HCT116 (cell line): Measurements from ENCODE around the gene COPS3. TPM values are rescaled to one million over a fixed set of nuclear protein-coding genes. Genes with fewer than 3 reads are reported as not detected.

ENCODE experiments used
- ATAC-seq: fragments of 200-7000 bp; cut with Tn5 transposase; 2 replicates; pipeline ENCODE4 v1.9.1; 2020; ENCODE audit warnings: mild to moderate bottlenecking, moderate library complexity
- BruUV-seq: library from RNA; stranded (reverse); fragments of 400-500 nt; replicated peaks from 2 replicates; lab custom pipeline; 2021; lab: Mats Ljungman, UMichigan
- CTCF ChIA-PET: fragments of 300-600 bp; sonication (Branson Sonifier 250); formaldehyde crosslinking; loops from one replicate; lab custom pipeline; 2021; ENCODE audit warnings: antibody characterized with exemption; lab: Charles Lee
- POLR2A ChIA-PET: fragments of 300-600, 350-600 bp; sonication (Branson Sonifier 250); formaldehyde crosslinking; loops from one replicate; lab custom pipeline; 2021; ENCODE audit warnings: antibody characterized with exemption; lab: Charles Lee
- RAD21 ChIA-PET, 2 experiments: fragments of 300-600 bp; sonication (Branson Sonifier 250); formaldehyde crosslinking; loops; one replicate each; lab custom pipeline; 2023; ENCODE audit warnings: low total read pairs in 2 of 2; ENCODE audit not compliant: uncharacterized antibody in 2 of 2, unreplicated experiment in 2 of 2, low non-redundant PET in 1 of 2; lab: Charles Lee
- DNase-seq: peaks from one replicate; pipeline ENCODE4 v3.0.0-alpha.2; 2010; ENCODE audit warnings: low read depth, low spot score
- H2AFZ ChIP-seq: fragments of 200-600 bp; shearing (Covaris generic), sonication (generic); 2 replicates; pipeline ENCODE4 v1.6.1; 2017; ENCODE audit warnings: low read depth, mixed run types, mixed read lengths, antibody characterized with exemption, low read length; ENCODE audit not compliant: poor library complexity, severe bottlenecking
- H3K27ac ChIP-seq: 2 replicates; pipeline ENCODE4 v1.5.1; 2012; ENCODE audit warnings: low read depth, low read length
- H3K27me3 ChIP-seq: fragments of 200-600 bp; sonication (generic); 2 replicates; pipeline ENCODE4 v1.6.1; 2016; ENCODE audit warnings: mixed run types, low read length, mixed read lengths; ENCODE audit not compliant: insufficient read depth
- H3K36me3 ChIP-seq, 2 experiments: fragments of 200-500 bp in 1 of 2; fragments of 200-600 bp in 1 of 2; sonication (Bioruptor generic) in 1 of 2; sonication (generic) in 1 of 2; 2 replicates each; pipeline versions ENCODE4 v1.5.1 to v1.6.1; 2014 to 2016; ENCODE audit warnings: low read length in 2 of 2, inconsistent platforms in 1 of 2, mixed read lengths in 1 of 2, mixed run types in 1 of 2; ENCODE audit not compliant: insufficient read depth in 2 of 2, control insufficient read depth in 1 of 2
- H3K4me1 ChIP-seq, 2 experiments: fragments of 200-600 bp in 1 of 2; sonication (generic) in 1 of 2; 2 replicates each; pipeline versions ENCODE4 v1.5.1 to v1.6.1; 2012 to 2017; ENCODE audit warnings: low read length in 2 of 2, inconsistent platforms in 1 of 2, mild to moderate bottlenecking in 1 of 2, mixed read lengths in 1 of 2, mixed run types in 1 of 2, moderate library complexity in 1 of 2; ENCODE audit not compliant: insufficient read depth in 2 of 2, control insufficient read depth in 1 of 2
- H3K4me2 ChIP-seq: fragments of 200-600 bp; sonication (generic); 2 replicates; pipeline ENCODE4 v1.6.1; 2017; ENCODE audit warnings: mixed run types, low read length, mixed read lengths
- H3K4me3 ChIP-seq, 2 experiments: fragments of 200-600 bp in 1 of 2; sonication (generic) in 1 of 2; replicated peaks in 1 of 2; 2 replicates each; pipeline ENCODE4 v1.5.1; 2011 to 2016; ENCODE audit warnings: low read length in 2 of 2, control low read depth in 1 of 2, low read depth in 1 of 2, mild to moderate bottlenecking in 1 of 2, mixed read lengths in 1 of 2, mixed run types in 1 of 2
- H3K79me2 ChIP-seq: fragments of 200-600 bp; sonication (generic); 2 replicates; pipeline ENCODE4 v1.6.1; 2017; ENCODE audit warnings: mild to moderate bottlenecking, mixed run types, low read length, moderate library complexity, mixed read lengths; ENCODE audit not compliant: insufficient read depth
- H3K9ac ChIP-seq: fragments of 200-600 bp; sonication (generic); 2 replicates; pipeline ENCODE4 v1.6.1; 2016; ENCODE audit warnings: low read length, mixed read lengths
- H3K9me2 ChIP-seq: fragments of 200-600 bp; sonication (generic), shearing (Covaris generic); 2 replicates; pipeline ENCODE4 v1.6.1; 2017; ENCODE audit warnings: mixed run types, mild to moderate bottlenecking, moderate library complexity; ENCODE audit not compliant: insufficient read depth
- H3K9me3 ChIP-seq, 2 experiments: fragments of 200-500 bp in 1 of 2; fragments of 200-600 bp in 1 of 2; sonication (Bioruptor generic) in 1 of 2; sonication (generic) in 1 of 2; 2 replicates each; pipeline ENCODE4 v1.6.1; 2014 to 2017; ENCODE audit warnings: low read length in 2 of 2, mixed read lengths in 2 of 2, inconsistent platforms in 1 of 2, low read depth in 1 of 2, mild to moderate bottlenecking in 1 of 2, mixed run types in 1 of 2, moderate library complexity in 1 of 2; ENCODE audit not compliant: control insufficient read depth in 1 of 2, insufficient read depth in 1 of 2
- H4K20me1 ChIP-seq: fragments of 200-600 bp; sonication (generic), shearing (Covaris generic); 2 replicates; pipeline ENCODE4 v1.6.1; 2017; ENCODE audit warnings: mixed run types, mild to moderate bottlenecking, moderate library complexity; ENCODE audit not compliant: insufficient read depth
- ATF3 ChIP-seq: IDR thresholded peaks from 2 replicates; pipeline ENCODE4 v1.6.1; 2012
- EZH2 ChIP-seq: fragments of 200-600 bp; sonication (generic); IDR thresholded peaks from 2 replicates; pipeline ENCODE4 v1.6.1; 2017; ENCODE audit warnings: antibody characterized with exemption, mixed run types
- FOSL1 ChIP-seq: IDR thresholded peaks from 2 replicates; pipeline ENCODE4 v1.6.1; 2012; ENCODE audit warnings: low read depth
- POLR2AphosphoS5 ChIP-seq: IDR thresholded peaks from 2 replicates; pipeline ENCODE4 v1.6.1; 2011; ENCODE audit warnings: mild to moderate bottlenecking, low read depth, low read length, moderate library complexity
- YY1 ChIP-seq: IDR thresholded peaks from 2 replicates; pipeline ENCODE4 v1.6.1; 2011; ENCODE audit warnings: low read length, low read depth, moderate library complexity, mild to moderate bottlenecking; ENCODE audit not compliant: insufficient replicate concordance; ENCODE audit errors: extremely low read depth
- ZBTB33 ChIP-seq: IDR thresholded peaks from 2 replicates; pipeline ENCODE4 v1.6.1; 2011; ENCODE audit warnings: mild to moderate bottlenecking, low read length, moderate library complexity; ENCODE audit not compliant: insufficient replicate concordance; ENCODE audit errors: extremely low read depth
- intact Hi-C: fragments of 100-400 bp; cut with micrococcal nuclease; formaldehyde crosslinking; loops from 2 replicates; pipeline ENCODE4 v1.10.0; 2022
- total RNA-seq: library from RNA; stranded (reverse); gene quantifications from one replicate; pipeline ENCODE4 v1.2.1, GENCODE V29; 2021; ENCODE audit not compliant: unreplicated experiment

The COPS3 gene
- total RNA-seq, 1 experiment from 2014 or later, result 99.0 TPM

- TF ChIP-seq FOSL1, result no peak
- TF ChIP-seq ATF3, result no peak
- TF ChIP-seq ZBTB33, result no peak
- TF ChIP-seq YY1, result no peak
These were observed 14.1 kb upstream of the COPS3 start (continued) for GRCh38 chr17:17295141-17295540.

- Histone ChIP-seq H4K20me1 (no peaks in the 10 kb centered on the region), H3K9ac (no peak overlapping the region), H3K4me3 (no peak overlapping the region), H2AFZ (no peak overlapping the region), H3K9me2 (no peaks in the 10 kb centered on the region), H3K4me2 (no peak overlapping the region), H3K27ac (no peak overlapping the region), H3K36me3 (no peaks in the 10 kb centered on the region), H3K9me3 (no peaks in the 10 kb centered on the region), H3K27me3 (no peaks in the 10 kb centered on the region), H3K4me1 (no peaks in the 10 kb centered on the region), H3K79me2 (no peaks in the 10 kb centered on the region)
- ATAC-seq (no peak), DNase-seq (no peak)
- ChIA-PET RAD21 (no interaction called here), POLR2A (no interaction called here), CTCF (no interaction called here)
- TF ChIP-seq EZH2 (no peak), POLR2AphosphoS5 (no peak), FOSL1 (no peak), ZBTB33 (no peak)
- intact Hi-C loops, result no loop called here
- no TSS peak for BruUV-seq
These were observed 8.7 kb upstream of the COPS3 start for GRCh38 chr17:17289701-17290100.
